ENCODE results near the gene SELENOT.
"Not testable (repeated sequence)": the region's sequence is repeated elsewhere in the genome, so short reads cannot be mapped to it uniquely, and the experiment has no call there.

Gene SELENOT

DNA sequence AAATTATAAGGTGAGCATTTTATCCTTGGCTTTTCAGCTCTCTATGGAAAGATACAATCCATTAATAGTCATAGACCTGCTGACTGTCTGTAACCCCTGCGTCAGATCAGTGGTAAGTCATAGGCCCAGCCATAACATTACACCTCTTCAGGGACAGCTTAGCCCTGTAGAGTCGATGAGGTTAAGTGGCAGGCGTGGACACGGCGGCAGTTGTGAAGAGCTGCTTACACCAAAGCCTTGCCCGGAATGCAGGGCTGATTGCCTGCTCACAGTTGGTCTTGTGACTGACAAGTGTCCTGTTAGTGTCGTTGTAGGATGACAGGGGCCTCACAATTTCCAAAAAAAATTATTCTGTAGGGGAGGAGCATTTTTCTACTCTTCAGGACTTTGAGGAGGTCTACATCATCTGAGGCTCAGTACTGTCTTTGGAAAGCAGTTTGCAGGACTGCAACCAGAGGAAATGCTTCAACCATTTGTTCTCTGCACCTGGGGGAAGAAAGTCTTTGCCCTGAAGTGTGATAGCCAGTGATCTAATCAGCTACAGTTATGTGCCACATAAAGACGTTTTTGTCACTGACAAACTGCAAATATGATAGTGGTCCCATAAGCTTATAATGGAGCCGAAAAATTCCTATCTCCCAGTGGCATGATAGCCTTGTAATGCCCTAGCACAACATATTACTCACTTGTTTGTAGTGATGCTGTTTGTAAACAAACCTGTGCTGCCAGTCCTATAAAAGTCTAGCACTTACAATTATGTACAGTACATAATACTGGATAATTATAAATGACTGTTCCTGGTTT, 14.9 kb upstream of the SELENOT start:
- Histone ChIP-seq H3K27ac (ENCODE audit: low read depth in 2 of 2, low read length in 2 of 2) (no peak overlapping the region), H3K4me3 (ENCODE audit: low read length in 2 of 2) (no peak overlapping the region), H3K36me3 (ENCODE audit: control insufficient read depth in 2 of 2, insufficient read depth in 2 of 2, low read length in 2 of 2) (peaks cover 20 to 25% of the 10 kb centered on the region in 2 donors), H3K9ac (ENCODE audit: low read depth in 1 of 2, low read length in 2 of 2) (no peak overlapping the region), H3K4me1 (ENCODE audit: control insufficient read depth in 2 of 2, insufficient read depth in 2 of 2, low read length in 2 of 2) (no peaks in the 10 kb centered on the region), H3K9me3 (ENCODE audit: control insufficient read depth in 2 of 2, low read length in 2 of 2) (no peaks in the 10 kb centered on the region), H3K27me3 (ENCODE audit: control insufficient read depth in 2 of 2, insufficient read depth in 2 of 2, low read length in 2 of 2) (no peaks in the 10 kb centered on the region)

DNA sequence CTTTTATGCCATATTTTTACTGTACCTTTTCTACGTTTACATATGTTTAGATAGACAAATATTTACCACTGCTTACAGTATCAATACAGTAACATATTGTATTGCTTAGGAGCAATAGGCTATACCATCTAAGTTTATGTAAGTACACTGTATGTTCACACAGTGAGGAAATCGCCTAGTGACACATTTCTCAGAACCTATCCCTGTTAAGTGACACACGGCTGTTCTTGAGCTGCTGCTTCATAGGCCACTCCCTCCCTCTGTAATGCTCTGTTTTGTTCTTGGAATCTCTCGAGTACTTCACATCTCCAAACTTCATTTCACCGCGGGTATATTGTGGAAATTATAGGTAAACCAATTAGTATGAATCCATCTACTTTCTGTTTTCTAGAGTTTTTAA, 13.4 kb upstream of the SELENOT start:
- no peak overlapping the region for H3K4me3 ChIP-seq (ENCODE audit: low read length in 2 of 2)
- H3K9ac ChIP-seq (ENCODE audit: low read depth in 1 of 2, low read length in 2 of 2) = no peak overlapping the region
- no peaks in the 10 kb centered on the region for H3K4me1 ChIP-seq (ENCODE audit: control insufficient read depth in 2 of 2, insufficient read depth in 2 of 2, low read length in 2 of 2)
- H3K9me3 ChIP-seq (ENCODE audit: control insufficient read depth in 2 of 2, low read length in 2 of 2) = no peaks in the 10 kb centered on the region
- peaks cover 10% of the 10 kb centered on the region in 2 donors for H3K36me3 ChIP-seq (ENCODE audit: control insufficient read depth in 2 of 2, insufficient read depth in 2 of 2, low read length in 2 of 2)
- H3K27me3 ChIP-seq (ENCODE audit: control insufficient read depth in 2 of 2, insufficient read depth in 2 of 2, low read length in 2 of 2) = no peaks in the 10 kb centered on the region
- H3K27ac ChIP-seq (ENCODE audit: low read depth in 2 of 2, low read length in 2 of 2) = no peak overlapping the region

DNA sequence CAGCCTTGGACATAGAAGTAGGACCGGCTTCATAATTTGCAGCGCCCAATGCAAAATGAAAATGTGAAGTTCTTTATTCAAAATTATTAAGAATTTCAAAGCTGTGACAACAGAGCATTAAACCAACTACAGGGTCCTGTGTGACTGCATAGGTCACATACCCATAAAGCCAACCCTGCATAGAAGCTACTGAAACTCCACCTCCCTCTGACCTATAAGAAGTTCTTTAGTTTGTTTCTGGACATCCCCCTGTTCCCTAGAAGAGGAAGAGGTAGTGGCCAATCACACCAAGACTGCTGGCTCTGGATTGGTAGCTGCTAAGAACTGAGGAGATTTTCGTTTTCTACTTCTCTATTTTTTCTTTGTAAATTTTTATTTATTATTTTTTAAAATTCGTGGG, 9.0 kb upstream of the SELENOT start:
- Histone ChIP-seq H3K9ac (ENCODE audit: low read depth in 1 of 2, low read length in 2 of 2) (no peak overlapping the region), H3K27ac (ENCODE audit: low read depth in 2 of 2, low read length in 2 of 2) (no peak overlapping the region), H3K27me3 (ENCODE audit: control insufficient read depth in 2 of 2, insufficient read depth in 2 of 2, low read length in 2 of 2) (no peaks in the 10 kb centered on the region), H3K4me3 (ENCODE audit: low read length in 2 of 2) (no peak overlapping the region), H3K36me3 (ENCODE audit: control insufficient read depth in 2 of 2, insufficient read depth in 2 of 2, low read length in 2 of 2) (no peaks in the 10 kb centered on the region), H3K9me3 (ENCODE audit: control insufficient read depth in 2 of 2, low read length in 2 of 2) (no peaks in the 10 kb centered on the region), H3K4me1 (ENCODE audit: control insufficient read depth in 2 of 2, insufficient read depth in 2 of 2, low read length in 2 of 2) (no peaks in the 10 kb centered on the region)

DNA sequence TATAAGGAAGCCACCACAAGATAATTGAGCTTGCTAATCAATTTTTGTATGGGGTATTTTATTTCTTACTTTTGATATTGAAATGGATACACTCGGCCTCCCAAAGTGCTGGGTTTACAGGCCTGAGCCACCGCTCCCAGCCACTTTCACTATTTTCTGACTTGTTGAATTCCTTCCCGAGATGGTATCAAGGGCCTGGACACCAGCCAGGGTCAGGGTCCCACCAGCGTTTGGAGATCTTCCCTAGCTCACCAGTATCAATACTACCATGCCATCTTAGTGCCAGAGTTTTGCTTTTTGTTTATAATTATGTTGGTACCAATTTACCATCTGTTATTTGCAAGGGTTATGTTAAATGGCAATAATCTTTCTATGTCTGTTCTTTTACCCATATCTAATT, 5.5 kb upstream of the SELENOT start:
- no peaks in the 10 kb centered on the region for H3K36me3 ChIP-seq (ENCODE audit: control insufficient read depth in 2 of 2, insufficient read depth in 2 of 2, low read length in 2 of 2)
- H3K4me3 ChIP-seq (ENCODE audit: low read length in 2 of 2) = no peak overlapping the region
- peaks cover 0 to 4% of the 10 kb centered on the region in 2 donors for H3K4me1 ChIP-seq (ENCODE audit: control insufficient read depth in 2 of 2, insufficient read depth in 2 of 2, low read length in 2 of 2)
- H3K9ac ChIP-seq (ENCODE audit: low read depth in 1 of 2, low read length in 2 of 2) = no peak overlapping the region
- H3K9me3 ChIP-seq (ENCODE audit: control insufficient read depth in 2 of 2, low read length in 2 of 2) = no peaks in the 10 kb centered on the region
- no peaks in the 10 kb centered on the region for H3K27me3 ChIP-seq (ENCODE audit: control insufficient read depth in 2 of 2, insufficient read depth in 2 of 2, low read length in 2 of 2)
- H3K27ac ChIP-seq (ENCODE audit: low read depth in 2 of 2, low read length in 2 of 2) = no peak overlapping the region

DNA sequence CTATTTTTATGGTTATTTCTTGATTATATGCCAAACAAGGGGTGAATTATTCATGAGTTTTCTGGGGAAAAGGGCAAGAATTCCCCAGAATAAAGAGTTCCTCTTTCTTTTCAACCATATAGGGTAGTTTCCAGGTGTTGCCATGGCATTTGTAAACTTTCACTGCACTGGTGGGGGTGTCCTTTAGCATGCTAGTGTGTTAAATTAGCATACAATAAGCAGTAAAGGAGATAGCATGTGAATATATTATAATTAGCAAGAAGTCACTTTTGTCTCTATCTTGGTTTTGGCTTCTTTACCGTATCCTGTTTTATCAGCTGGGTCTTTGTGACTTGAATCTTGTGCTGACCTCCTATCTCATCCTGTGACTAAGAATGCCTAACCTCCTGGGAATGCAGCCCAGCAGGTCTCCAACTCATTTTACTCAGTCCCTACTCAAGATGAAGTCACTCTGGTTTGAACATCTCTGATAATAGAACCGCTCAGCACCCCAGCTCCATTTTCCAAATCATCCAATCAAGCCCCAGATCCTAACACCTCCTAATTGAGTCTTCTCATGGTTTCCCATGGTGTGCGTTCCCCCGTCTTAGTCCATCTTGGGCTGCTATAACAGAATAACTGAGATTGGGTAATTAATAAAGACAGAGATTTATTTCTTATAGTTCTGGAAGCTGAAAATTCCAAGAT, 3.4 kb upstream of the SELENOT start:
- Histone ChIP-seq H3K4me1 (ENCODE audit: control insufficient read depth in 2 of 2, insufficient read depth in 2 of 2, low read length in 2 of 2) (peaks cover 5% of the 10 kb centered on the region in 2 donors), H3K27me3 (ENCODE audit: control insufficient read depth in 2 of 2, insufficient read depth in 2 of 2, low read length in 2 of 2) (no peaks in the 10 kb centered on the region), H3K9ac (ENCODE audit: low read depth in 1 of 2, low read length in 2 of 2) (no peak overlapping the region), H3K36me3 (ENCODE audit: control insufficient read depth in 2 of 2, insufficient read depth in 2 of 2, low read length in 2 of 2) (no peaks in the 10 kb centered on the region), H3K4me3 (ENCODE audit: low read length in 2 of 2) (no peak overlapping the region), H3K9me3 (ENCODE audit: control insufficient read depth in 2 of 2, low read length in 2 of 2) (no peaks in the 10 kb centered on the region), H3K27ac (ENCODE audit: low read depth in 2 of 2, low read length in 2 of 2) (no peak overlapping the region)

DNA sequence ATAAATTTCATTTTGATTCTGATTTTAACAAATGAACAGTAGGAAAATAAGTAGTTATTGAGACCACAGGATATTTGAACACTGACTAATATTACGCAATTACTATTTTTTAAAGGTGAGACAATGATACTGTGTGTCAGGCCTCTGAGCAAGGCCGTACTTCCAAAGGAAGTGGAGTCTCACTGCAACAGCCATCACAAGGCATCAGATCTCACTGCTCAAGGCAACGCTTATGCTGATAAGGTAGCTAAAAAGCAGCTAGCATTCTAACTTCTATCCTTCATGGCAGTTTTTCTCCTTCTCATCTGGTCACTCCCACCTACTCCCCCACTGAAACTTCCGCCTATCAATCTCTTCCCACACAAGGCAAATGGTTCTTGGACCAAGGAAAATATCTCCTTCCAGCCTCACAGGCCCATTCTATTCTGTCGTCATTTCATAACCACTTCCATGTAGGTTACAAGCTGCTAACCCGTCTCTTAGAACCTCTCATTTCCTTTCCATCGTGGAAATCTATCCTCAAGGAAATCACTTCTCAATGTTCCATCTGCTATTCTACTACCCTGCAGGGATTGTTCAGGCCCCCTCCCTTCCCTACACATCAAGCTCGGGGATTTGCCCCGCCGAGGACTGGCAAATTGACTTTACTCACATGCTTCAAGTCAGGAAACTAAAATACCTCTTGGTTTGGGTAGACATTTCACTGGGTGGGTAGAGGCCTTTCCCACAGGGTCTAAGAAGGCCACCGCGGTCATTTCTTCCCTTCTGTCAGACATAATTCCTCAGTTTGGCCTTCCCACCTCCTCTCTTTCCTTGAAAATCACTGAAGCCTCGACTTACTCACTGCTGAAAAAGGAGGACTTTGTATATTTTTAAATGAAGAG, 2.2 kb upstream of the SELENOT start:
- H3K4me3 ChIP-seq (ENCODE audit: low read length in 2 of 2); H3K9ac ChIP-seq (ENCODE audit: low read depth in 1 of 2, low read length in 2 of 2); H3K4me1 ChIP-seq (ENCODE audit: control insufficient read depth in 2 of 2, insufficient read depth in 2 of 2, low read length in 2 of 2); H3K27me3 ChIP-seq (ENCODE audit: control insufficient read depth in 2 of 2, insufficient read depth in 2 of 2, low read length in 2 of 2); H3K36me3 ChIP-seq (ENCODE audit: control insufficient read depth in 2 of 2, insufficient read depth in 2 of 2, low read length in 2 of 2); H3K27ac ChIP-seq (ENCODE audit: low read depth in 2 of 2, low read length in 2 of 2); H3K9me3 ChIP-seq (ENCODE audit: control insufficient read depth in 2 of 2, low read length in 2 of 2): not testable (repeated sequence)

DNA sequence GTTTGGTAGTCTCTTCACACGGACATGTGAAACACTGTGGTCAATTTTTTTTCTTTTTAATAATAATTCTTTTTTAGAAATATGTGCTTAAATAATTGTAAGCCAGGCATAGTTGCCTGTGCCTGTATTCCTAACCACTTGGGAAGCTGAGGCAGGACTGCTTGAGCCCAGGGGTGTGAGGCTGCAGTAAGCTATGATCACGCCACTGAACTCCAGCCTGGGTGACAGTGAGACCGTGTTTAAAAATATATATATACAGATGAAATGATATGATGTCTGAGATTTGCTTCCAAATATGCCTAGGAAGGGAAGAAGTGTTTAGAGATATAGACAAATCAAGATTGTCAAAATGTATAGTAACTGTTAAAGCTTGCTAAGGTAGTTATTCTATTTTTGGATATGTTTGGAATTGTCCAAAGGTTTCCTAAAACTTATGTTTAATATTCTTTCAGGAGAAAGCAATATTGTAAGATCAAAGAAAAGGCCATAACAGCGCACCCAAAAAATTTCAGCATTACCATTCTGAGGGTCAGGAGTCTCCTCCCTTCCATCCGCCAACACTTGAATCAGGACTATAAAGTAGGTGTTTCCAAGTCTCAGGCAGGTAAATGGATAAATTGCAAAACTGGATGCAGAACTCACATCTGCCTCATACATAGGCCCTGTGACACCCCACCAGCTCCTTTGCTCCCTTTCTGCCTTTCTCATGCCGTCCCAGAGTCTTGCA, 532 bp upstream of the SELENOT start:
- H3K36me3 ChIP-seq (ENCODE audit: control insufficient read depth in 2 of 2, insufficient read depth in 2 of 2, low read length in 2 of 2) = peaks cover 0 to 3% of the 10 kb centered on the region in 2 donors
- peak overlapping the region; percentile 96 to 97 for H3K27ac ChIP-seq (ENCODE audit: low read depth in 2 of 2, low read length in 2 of 2)
- no peaks in the 10 kb centered on the region for H3K27me3 ChIP-seq (ENCODE audit: control insufficient read depth in 2 of 2, insufficient read depth in 2 of 2, low read length in 2 of 2)
- H3K4me3 ChIP-seq (ENCODE audit: low read length in 2 of 2) = peak overlapping the region; percentile 91 to 96
- no peaks in the 10 kb centered on the region for H3K9me3 ChIP-seq (ENCODE audit: control insufficient read depth in 2 of 2, low read length in 2 of 2)
- H3K9ac ChIP-seq (ENCODE audit: low read depth in 1 of 2, low read length in 2 of 2) = peak overlapping the region; percentile 72 to 93
- peaks cover 8 to 14% of the 10 kb centered on the region in 2 donors for H3K4me1 ChIP-seq (ENCODE audit: control insufficient read depth in 2 of 2, insufficient read depth in 2 of 2, low read length in 2 of 2)

DNA sequence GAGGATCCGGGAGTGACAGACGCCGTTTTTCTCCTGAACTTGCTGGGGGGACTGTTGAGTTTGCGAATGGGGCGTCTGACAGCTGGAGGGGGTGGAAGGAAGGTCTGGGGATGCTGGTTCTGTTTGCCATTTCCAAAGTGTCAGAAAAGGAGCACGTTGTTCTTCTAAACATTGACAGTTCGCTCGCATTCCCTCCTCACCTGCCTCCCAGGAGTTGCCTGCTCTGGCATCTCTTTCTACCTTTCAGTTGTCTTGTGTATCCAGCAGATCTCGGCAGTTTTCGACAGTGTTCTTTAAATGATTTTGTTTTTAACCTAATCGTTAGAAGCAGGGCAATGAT, 829 bp downstream of the SELENOT start:
- peak overlapping the region; percentile 91 to 96 for H3K4me3 ChIP-seq (ENCODE audit: low read length in 2 of 2)
- no peaks in the 10 kb centered on the region for H3K27me3 ChIP-seq (ENCODE audit: control insufficient read depth in 2 of 2, insufficient read depth in 2 of 2, low read length in 2 of 2)
- H3K4me1 ChIP-seq (ENCODE audit: control insufficient read depth in 2 of 2, insufficient read depth in 2 of 2, low read length in 2 of 2) = peaks cover 8 to 15% of the 10 kb centered on the region in 2 donors
- peaks cover 0 to 3% of the 10 kb centered on the region in 2 donors for H3K36me3 ChIP-seq (ENCODE audit: control insufficient read depth in 2 of 2, insufficient read depth in 2 of 2, low read length in 2 of 2)
- H3K9ac ChIP-seq (ENCODE audit: low read depth in 1 of 2, low read length in 2 of 2) = peak overlapping the region; percentile 88 to 93
- no peaks in the 10 kb centered on the region for H3K9me3 ChIP-seq (ENCODE audit: control insufficient read depth in 2 of 2, low read length in 2 of 2)
- H3K27ac ChIP-seq (ENCODE audit: low read depth in 2 of 2, low read length in 2 of 2) = peak overlapping the region; percentile 96 to 97

DNA sequence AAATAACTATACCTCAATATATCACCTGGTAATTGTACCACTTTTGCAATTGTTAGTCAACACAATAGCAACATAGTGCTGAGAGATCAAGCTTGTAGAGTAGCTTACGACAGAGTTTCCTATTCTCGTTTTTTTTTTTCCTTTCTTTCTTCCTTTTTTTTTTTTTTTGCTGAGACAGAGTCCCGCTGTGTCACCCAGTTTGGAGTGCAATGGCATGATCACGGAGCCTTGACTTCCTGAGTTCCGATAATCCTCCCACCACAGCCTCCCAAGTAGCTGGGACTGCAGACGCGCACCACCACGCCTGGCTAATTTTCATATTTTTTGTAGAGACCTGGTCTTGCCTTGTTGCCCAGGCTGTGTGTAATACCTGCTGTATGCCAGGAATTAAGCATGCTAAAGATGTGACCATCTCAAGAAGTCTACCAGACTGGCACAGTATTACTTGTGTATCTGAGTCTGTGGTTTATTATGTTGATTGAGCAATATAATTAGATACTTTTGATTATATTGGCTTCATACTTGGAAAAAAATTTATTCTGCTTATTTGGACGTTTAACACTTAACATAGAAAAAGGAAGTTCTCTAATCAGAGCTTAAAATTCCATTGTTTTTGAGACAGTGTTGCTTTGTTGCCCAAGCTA, 3.0 kb downstream of the SELENOT start:
- no peaks in the 10 kb centered on the region for H3K27me3 ChIP-seq (ENCODE audit: control insufficient read depth in 2 of 2, insufficient read depth in 2 of 2, low read length in 2 of 2)
- H3K4me1 ChIP-seq (ENCODE audit: control insufficient read depth in 2 of 2, insufficient read depth in 2 of 2, low read length in 2 of 2) = peaks cover 8 to 15% of the 10 kb centered on the region in 2 donors
- no peaks in the 10 kb centered on the region for H3K9me3 ChIP-seq (ENCODE audit: control insufficient read depth in 2 of 2, low read length in 2 of 2)
- H3K36me3 ChIP-seq (ENCODE audit: control insufficient read depth in 2 of 2, insufficient read depth in 2 of 2, low read length in 2 of 2) = peaks cover 0 to 3% of the 10 kb centered on the region in 2 donors
- no peak overlapping the region for H3K27ac ChIP-seq (ENCODE audit: low read depth in 2 of 2, low read length in 2 of 2)
- no peak overlapping the region for H3K4me3 ChIP-seq (ENCODE audit: low read length in 2 of 2)
- H3K9ac ChIP-seq (ENCODE audit: low read depth in 1 of 2, low read length in 2 of 2) = no peak overlapping the region

Measured in mucosa of rectum (tissue), 2 donors.